ENCODE results near the gene SPRR2F. TPM values are rescaled to one million over a fixed set of nuclear protein-coding genes. Genes with fewer than 3 reads are reported as not detected.
"Not testable (repeated sequence)": the region's sequence is repeated elsewhere in the genome, so short reads cannot be mapped to it uniquely, and the experiment has no call there.

The SPRR2F gene
- polyA plus RNA-seq, 2 of the 4 experiments (the other 2 are of a cell fraction): not detected

DNA sequence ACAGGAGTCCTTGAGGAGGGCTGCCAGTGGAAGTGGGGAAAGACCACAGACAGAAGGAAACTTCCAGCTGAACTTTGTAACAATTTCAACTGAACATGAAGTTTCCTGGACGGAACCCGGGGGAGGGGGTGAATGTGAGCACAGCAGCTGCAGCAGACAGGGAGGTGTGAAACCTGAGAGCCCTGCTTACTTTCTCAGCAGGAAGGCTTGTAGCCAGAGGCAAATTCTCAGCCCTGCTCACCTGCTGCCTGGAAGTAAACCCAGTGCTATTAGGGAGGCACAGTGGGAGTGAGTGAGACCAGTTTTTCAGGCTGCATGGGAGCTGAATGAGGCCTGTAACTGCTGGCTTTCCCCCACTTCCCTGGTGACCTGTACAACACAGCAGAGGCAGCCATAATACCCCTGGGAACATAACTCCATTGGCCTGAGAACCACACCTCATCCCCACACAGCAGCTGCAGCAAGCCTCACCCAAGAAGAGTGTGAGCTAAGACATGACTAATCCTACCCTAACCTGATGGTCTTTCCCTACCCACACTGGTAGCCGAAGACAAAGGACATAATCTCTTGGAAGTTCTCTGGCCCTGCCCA, 9.6 kb upstream of the SPRR2F start:
- no peak overlapping the region for H3K4me2 ChIP-seq
- H3K27ac ChIP-seq: no peak overlapping the region
- CTCF ChIA-PET: no interaction called here
- no peaks in the 10 kb centered on the region for H3K4me1 ChIP-seq
- FAIRE-seq (no peak), DNase-seq (ENCODE audit: low read depth in 1 of 2, low spot score in 1 of 2) (peak in 1 of 2 experiments; percentile 2), ATAC-seq (peak in 1 of 2 experiments; percentile 47; a peak in 1 of 6 replicates)
- 12% methylated on average over 3 of the region's 3 CpGs for WGBS (ENCODE audit: missing lambda C conversion rate)
- TF ChIP-seq HES2 (IDR thresholded peaks at IDR 0.05): no peak
- no peak for TF ChIP-seq CHD2 (IDR thresholded peaks at IDR 0.05; ENCODE audit: low read length, partially characterized antibody)
- no peak for TF ChIP-seq ELK1 (IDR thresholded peaks at IDR 0.05; ENCODE audit: low read depth, low read length)
- H3K9me3 ChIP-seq: no peaks in the 10 kb centered on the region
- H3K4me3 ChIP-seq: no peak overlapping the region
- POLR2A ChIA-PET: no interaction called here

- no peak overlapping the region for H3K4me2 ChIP-seq
- H3K4me1 ChIP-seq: no peaks in the 10 kb centered on the region
- H3K4me3 ChIP-seq: no peak overlapping the region
- no peak overlapping the region for H3K27ac ChIP-seq
- TF ChIP-seq ZSCAN20 (CRISPR knock-in tag; IDR thresholded peaks at IDR 0.05) (no peak), MAFK (IDR thresholded peaks at IDR 0.05; ENCODE audit: partially characterized antibody) (peak; percentile 62), HEYL (CRISPR knock-in tag; IDR thresholded peaks at IDR 0.05) (no peak)
- no peak for DNase-seq (ENCODE audit: low read depth in 1 of 2, low spot score in 1 of 2)
- CTCF ChIA-PET: no interaction called here
- no peak for ATAC-seq
- no peaks in the 10 kb centered on the region for H3K9me3 ChIP-seq
- FAIRE-seq: no peak
- POLR2A ChIA-PET: no interaction called here
Observed at GRCh38 chr1:153120945-153121344, 7.6 kb upstream of the SPRR2F start.

- ATAC-seq (no peak), FAIRE-seq (no peak)
- POLR2A ChIA-PET: no interaction called here
Observed at GRCh38 chr1:153119491-153119971, 6.2 kb upstream of the SPRR2F start.

GRCh38 chr1:153115264-153115663, 1.9 kb upstream of the SPRR2F start:
- H3K9me3 ChIP-seq; H3K27ac ChIP-seq; H3K4me2 ChIP-seq; H3K4me3 ChIP-seq; H3K4me1 ChIP-seq; CTCF ChIA-PET; ATAC-seq; DNase-seq (ENCODE audit: low read depth in 1 of 2, low spot score in 1 of 2); POLR2A ChIA-PET; FAIRE-seq: not testable (repeated sequence)

More at GRCh38 chr1:153119491-153119971, 6.2 kb upstream of the SPRR2F start:
- Histone ChIP-seq H3K27ac (no peak overlapping the region), H3K4me3 (no peak overlapping the region), H3K4me2 (no peak overlapping the region), H3K9me3 (no peaks in the 10 kb centered on the region), H3K4me1 (no peaks in the 10 kb centered on the region)
- no peak for DNase-seq (ENCODE audit: low read depth in 1 of 2, low spot score in 1 of 2)
- WGBS (ENCODE audit: missing lambda C conversion rate): 2% methylated on average over 3 of the region's 3 CpGs
- CTCF ChIA-PET: no interaction called here
- TF ChIP-seq E2F6 (IDR thresholded peaks at IDR 0.05; ENCODE audit: borderline replicate concordance, low read depth) (no peak), KDM1A (IDR thresholded peaks at IDR 0.05; ENCODE audit: low read depth) (no peak), FOSB (CRISPR knock-in tag; IDR thresholded peaks at IDR 0.05) (no peak), RCOR1 (IDR thresholded peaks at IDR 0.05; ENCODE audit: low read depth, low read length) (no peak), MAFK (IDR thresholded peaks at IDR 0.05; ENCODE audit: partially characterized antibody) (no peak), JUN (IDR thresholded peaks at IDR 0.05) (no peak), ZNF302 (CRISPR knock-in tag; IDR thresholded peaks at IDR 0.05) (no peak), SMC3 (IDR thresholded peaks at IDR 0.05) (no peak), PBX3 (IDR thresholded peaks at IDR 0.05) (no peak), RNF2 (IDR thresholded peaks at IDR 0.05; ENCODE audit: borderline replicate concordance, low read depth) (no peak), ZFP36 (IDR thresholded peaks at IDR 0.05; ENCODE audit: borderline replicate concordance, partially characterized antibody) (no peak), ATOH8 (CRISPR knock-in tag; IDR thresholded peaks at IDR 0.05; ENCODE audit: low read depth) (no peak), TFCP2L1 (CRISPR knock-in tag; IDR thresholded peaks at IDR 0.05) (no peak)

GRCh38 chr1:153112454-153112853, 862 bp downstream of the SPRR2F start:
- H3K4me2 ChIP-seq; DNase-seq (ENCODE audit: low read depth in 1 of 2, low spot score in 1 of 2); POLR2A ChIA-PET; H3K4me1 ChIP-seq; H3K9me3 ChIP-seq; FAIRE-seq; H3K4me3 ChIP-seq; ATAC-seq; H3K27ac ChIP-seq; CTCF ChIA-PET: not testable (repeated sequence)
- whole genome bisulfite sequencing (ENCODE audit: missing lambda C conversion rate): 50% methylated on average over 4 of the region's 5 CpGs

Data from A549 (cell line).